Measurements from ENCODE around the gene CAD.

CAD gene

GRCh38 chr2:27275211-27276150 is 58.3 kb downstream of the CAD start, which contains the start of gene DNAJC5G:
Gene DNAJC5G (plus strand): TSS chr2:27275433. CDS start chr2:27276729, 1,296 bp downstream.
- Histone ChIP-seq H3K36me3 (no peaks in the 10 kb centered on the region), H3K9me3 (no peaks in the 10 kb centered on the region), H3K27ac (no peak within 1 kb of the TSS), H3K4me3 (no peak within 1 kb of the TSS), H3K4me1 (peaks cover 0 to 2% (median 0%) of the 10 kb centered on the region in 4 donors), H3K27me3 (peaks cover 0 to 25% of the 10 kb centered on the region in 2 donors)
- intact Hi-C loops (cut with DNase I; ENCODE audit: low total_unique reads) = no loop called here
- TF ChIP-seq, protein P1, sequence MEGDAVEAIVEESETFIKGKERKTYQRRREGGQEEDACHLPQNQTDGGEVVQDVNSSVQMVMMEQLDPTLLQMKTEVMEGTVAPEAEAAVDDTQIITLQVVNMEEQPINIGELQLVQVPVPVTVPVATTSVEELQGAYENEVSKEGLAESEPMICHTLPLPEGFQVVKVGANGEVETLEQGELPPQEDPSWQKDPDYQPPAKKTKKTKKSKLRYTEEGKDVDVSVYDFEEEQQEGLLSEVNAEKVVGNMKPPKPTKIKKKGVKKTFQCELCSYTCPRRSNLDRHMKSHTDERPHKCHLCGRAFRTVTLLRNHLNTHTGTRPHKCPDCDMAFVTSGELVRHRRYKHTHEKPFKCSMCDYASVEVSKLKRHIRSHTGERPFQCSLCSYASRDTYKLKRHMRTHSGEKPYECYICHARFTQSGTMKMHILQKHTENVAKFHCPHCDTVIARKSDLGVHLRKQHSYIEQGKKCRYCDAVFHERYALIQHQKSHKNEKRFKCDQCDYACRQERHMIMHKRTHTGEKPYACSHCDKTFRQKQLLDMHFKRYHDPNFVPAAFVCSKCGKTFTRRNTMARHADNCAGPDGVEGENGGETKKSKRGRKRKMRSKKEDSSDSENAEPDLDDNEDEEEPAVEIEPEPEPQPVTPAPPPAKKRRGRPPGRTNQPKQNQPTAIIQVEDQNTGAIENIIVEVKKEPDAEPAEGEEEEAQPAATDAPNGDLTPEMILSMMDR (IDR thresholded peaks at IDR 0.05) = no peak
- no peak for DNase-seq

GRCh38 chr2:27278010-27278409 is 60.8 kb downstream of the CAD start:
- H3K27ac ChIP-seq = no peak overlapping the region
- intact Hi-C loops (cut with DNase I; ENCODE audit: low total_unique reads) = no loop called here
- no peak for DNase-seq
- peaks cover 0 to 36% of the 10 kb centered on the region in 2 donors for H3K27me3 ChIP-seq
- H3K9me3 ChIP-seq = no peaks in the 10 kb centered on the region
- H3K36me3 ChIP-seq = no peaks in the 10 kb centered on the region
- TF ChIP-seq, protein P1 (IDR thresholded peaks at IDR 0.05) = no peak
- H3K4me1 ChIP-seq = peaks cover 0 to 2% (median 0%) of the 10 kb centered on the region in 4 donors
- no peak overlapping the region for H3K4me3 ChIP-seq

GRCh38 chr2:27280826-27281225 is 63.7 kb downstream of the CAD start:
- peaks cover 0 to 2% (median 0%) of the 10 kb centered on the region in 4 donors for H3K4me1 ChIP-seq
- H3K27me3 ChIP-seq = peaks cover 0 to 38% of the 10 kb centered on the region in 2 donors
- H3K4me3 ChIP-seq = no peak overlapping the region
- TF ChIP-seq, protein P1 (IDR thresholded peaks at IDR 0.05) = no peak
- intact Hi-C loops (cut with DNase I; ENCODE audit: low total_unique reads) = loop anchor here (2.0 to 10.0 kb wide), 2 partner anchors 182 to 326 kb away; no protein-coding TSS in a partner anchor
- H3K36me3 ChIP-seq = no peaks in the 10 kb centered on the region
- H3K9me3 ChIP-seq = no peaks in the 10 kb centered on the region
- no peak for DNase-seq
- H3K27ac ChIP-seq = no peak overlapping the region

DNA sequence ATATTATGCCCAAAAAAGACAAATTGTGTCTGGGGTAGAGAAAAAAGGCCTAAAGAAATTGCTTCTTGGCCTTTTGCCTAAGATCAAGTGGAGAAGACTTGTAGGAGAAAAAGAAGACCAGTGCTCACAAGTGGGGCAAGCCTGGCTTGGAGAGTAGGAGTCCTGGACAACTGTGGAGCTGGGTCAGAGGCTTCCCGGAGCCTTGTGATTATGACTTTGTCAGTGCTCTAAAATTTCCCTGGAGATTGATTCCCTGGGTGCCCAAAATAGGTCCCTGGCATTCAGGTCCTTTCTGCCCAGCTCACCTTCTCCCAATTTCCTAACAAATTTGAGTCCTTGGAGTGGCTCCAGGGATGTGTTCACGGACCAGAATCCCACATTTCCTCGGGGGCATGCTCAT is 64.3 kb downstream of the CAD start:
- no peak overlapping the region for H3K27ac ChIP-seq
- no peak for DNase-seq

DNA sequence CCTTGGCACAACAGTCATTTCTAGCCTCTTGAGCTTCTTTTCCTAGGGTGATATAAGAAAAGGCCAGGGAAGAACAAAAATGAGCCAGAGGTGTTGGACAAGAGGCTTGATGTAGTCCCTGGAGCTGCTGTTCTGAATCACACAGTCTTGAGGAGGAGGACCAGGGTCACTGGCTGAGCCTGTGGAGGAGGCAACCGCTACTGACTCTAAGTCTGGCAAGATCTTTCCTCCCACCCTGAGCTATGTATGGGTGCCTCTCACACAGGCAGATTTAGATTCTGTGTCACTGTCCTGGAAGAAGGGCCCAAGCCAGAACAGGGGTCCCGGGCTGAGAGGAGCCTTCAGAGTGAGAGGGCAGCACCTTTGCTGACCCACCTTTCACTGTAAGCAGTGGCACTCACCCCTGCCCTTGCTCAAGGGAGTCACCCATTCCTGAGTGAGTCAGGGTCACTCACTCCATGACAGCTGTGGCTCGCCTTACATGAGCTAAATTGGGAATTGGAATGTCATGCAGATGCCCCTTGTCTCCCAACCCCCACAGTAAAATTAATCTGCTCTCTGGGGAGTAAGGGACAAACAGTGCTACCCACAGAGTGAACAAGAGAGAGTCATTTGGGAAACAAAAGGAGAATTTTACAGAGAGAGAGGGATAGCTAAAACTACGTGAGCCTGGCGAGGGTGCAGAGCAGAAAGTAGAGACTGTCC is 64.8 kb downstream of the CAD start, which contains the start of gene TRIM54:
TSS of gene TRIM54 (plus strand) at position 575 of the 705 bp plus-strand sequence. CDS start 303 bp downstream, outside the sequence.
- TF ChIP-seq, protein P1 (IDR thresholded peaks at IDR 0.05) = no peak
- Histone ChIP-seq H3K36me3 (no peaks in the 10 kb centered on the region), H3K27ac (no peak within 1 kb of the TSS), H3K27me3 (peaks cover 0 to 37% of the 10 kb centered on the region in 2 donors), H3K9me3 (no peaks in the 10 kb centered on the region), H3K4me1 (peaks cover 0 to 2% (median 0%) of the 10 kb centered on the region in 4 donors), H3K4me3 (no peak within 1 kb of the TSS)
- no peak for DNase-seq
- intact Hi-C loops (cut with DNase I; ENCODE audit: low total_unique reads) = loop anchor here (2.0 to 10.0 kb wide), 2 partner anchors 183 to 327 kb away; no protein-coding TSS in a partner anchor

More for the DNA sequence above, 64.3 kb downstream of the CAD start:
- H3K27me3 ChIP-seq = peaks cover 0 to 38% of the 10 kb centered on the region in 2 donors
- TF ChIP-seq, protein P1 (IDR thresholded peaks at IDR 0.05) = no peak
- no peak overlapping the region for H3K4me3 ChIP-seq
- H3K9me3 ChIP-seq = no peaks in the 10 kb centered on the region
- H3K36me3 ChIP-seq = no peaks in the 10 kb centered on the region
- intact Hi-C loops (cut with DNase I; ENCODE audit: low total_unique reads) = loop anchor here (2.0 to 10.0 kb wide), 2 partner anchors 183 to 327 kb away; no protein-coding TSS in a partner anchor
- peaks cover 0 to 2% (median 0%) of the 10 kb centered on the region in 4 donors for H3K4me1 ChIP-seq
